CD14-positive monocyte (primary cell): ENCODE data around the gene EZH1. TPM values are rescaled to one million over a fixed set of nuclear protein-coding genes. Genes with fewer than 3 reads are reported as not detected.

Experiments used
- DNase-seq, 3 donors: peaks; one replicate each; pipeline ENCODE4 v3.0.0-alpha.2; 2011 to 2022
- H2AFZ ChIP-seq: 2 replicates; pipeline ENCODE4 v1.6.0; 2012; ENCODE audit warnings: mild to moderate bottlenecking, low read depth, low read length, inconsistent platforms; ENCODE audit not compliant: insufficient read depth, poor library complexity, severe bottlenecking
- H3K27ac ChIP-seq, 2 donors: 1 replicate in 1 of 2; 2 replicates in 1 of 2; pipeline ENCODE4 v1.5.1; 2012 to 2013; ENCODE audit warnings: low read length in 2 of 2, control low read depth in 1 of 2, inconsistent platforms in 1 of 2, low read depth in 1 of 2, mild to moderate bottlenecking in 1 of 2
- H3K27me3 ChIP-seq, 2 donors: one replicate each; pipeline versions ENCODE4 v1.6.0 to v1.6.1; 2011 to 2013; ENCODE audit warnings: low read length in 2 of 2; ENCODE audit not compliant: control insufficient read depth in 2 of 2, insufficient read depth in 2 of 2
- H3K36me3 ChIP-seq, 2 donors: replicated peaks in 1 of 2; 1 replicate in 1 of 2; 2 replicates in 1 of 2; pipeline versions ENCODE4 v1.5.1 to v1.6.1; 2012 to 2013; ENCODE audit warnings: low read length in 2 of 2, control low read depth in 1 of 2, inconsistent platforms in 1 of 2, mild to moderate bottlenecking in 1 of 2; ENCODE audit not compliant: insufficient read depth in 2 of 2, control insufficient read depth in 1 of 2
- H3K4me1 ChIP-seq, 2 donors: 1 replicate in 1 of 2; 2 replicates in 1 of 2; pipeline versions ENCODE4 v1.5.1 to v1.6.1; 2012 to 2013; ENCODE audit warnings: low read length in 2 of 2, control low read depth in 1 of 2, inconsistent platforms in 1 of 2, mild to moderate bottlenecking in 1 of 2, moderate library complexity in 1 of 2; ENCODE audit not compliant: insufficient read depth in 2 of 2, control insufficient read depth in 1 of 2
- H3K4me2 ChIP-seq: replicated peaks from 2 replicates; pipeline ENCODE3; 2012; ENCODE audit warnings: low read length, moderate library complexity, mild to moderate bottlenecking; ENCODE audit not compliant: poor library complexity, severe bottlenecking; ENCODE audit errors: extremely low read depth
- H3K4me3 ChIP-seq, 3 experiments: fragments of 200-600 bp in 1 of 3; sonication (generic) in 1 of 3; replicated peaks in 1 of 3; 1 replicate in 2 of 3; 2 replicates in 1 of 3; pipeline ENCODE4 v1.5.1; 2011 to 2013; ENCODE audit warnings: low read length in 3 of 3, mild to moderate bottlenecking in 3 of 3, control low read depth in 2 of 3, low read depth in 2 of 3, inconsistent platforms in 1 of 3, moderate library complexity in 1 of 3
- H3K79me2 ChIP-seq: 2 replicates; pipeline ENCODE4 v1.6.0; 2012; ENCODE audit warnings: mild to moderate bottlenecking, control low read depth, inconsistent platforms, low read length, moderate library complexity; ENCODE audit not compliant: insufficient read depth
- H3K9ac ChIP-seq: 2 replicates; pipeline ENCODE4 v1.6.0; 2017; ENCODE audit warnings: low read length, mild to moderate bottlenecking; ENCODE audit not compliant: insufficient read depth, poor library complexity, severe bottlenecking
- H3K9me3 ChIP-seq, 2 donors: replicated peaks in 1 of 2; 1 replicate in 1 of 2; 2 replicates in 1 of 2; pipeline versions ENCODE4 v1.5.1 to v1.6.1; 2012 to 2013; ENCODE audit warnings: low read length in 2 of 2, control low read depth in 1 of 2; ENCODE audit not compliant: control insufficient read depth in 1 of 2, insufficient read depth in 1 of 2
- H4K20me1 ChIP-seq: 2 replicates; pipeline ENCODE4 v1.6.0; 2012; ENCODE audit warnings: mild to moderate bottlenecking, low read length, control low read depth, moderate library complexity; ENCODE audit not compliant: insufficient read depth
- H3K27ac Mint-ChIP-seq, 7 donors: one replicate each; pipeline ENCODE4 v1.8.0; 2020; ENCODE audit warnings: mild to moderate bottlenecking in 7 of 7, mixed read lengths in 7 of 7, moderate library complexity in 6 of 7, inconsistent platforms in 2 of 7
- H3K27me3 Mint-ChIP-seq, 3 donors: one replicate each; pipeline ENCODE4 v1.8.0; 2021 to 2022; ENCODE audit warnings: low read depth in 3 of 3, mild to moderate bottlenecking in 3 of 3, mixed read lengths in 3 of 3, moderate library complexity in 3 of 3, inconsistent platforms in 1 of 3
- H3K36me3 Mint-ChIP-seq, 2 donors: one replicate each; pipeline ENCODE4 v1.8.0; 2020; ENCODE audit warnings: mixed read lengths in 2 of 2, inconsistent platforms in 1 of 2, mild to moderate bottlenecking in 1 of 2
- H3K4me1 Mint-ChIP-seq: one replicate; pipeline ENCODE4 v1.8.0; 2020; ENCODE audit warnings: mild to moderate bottlenecking, mixed read lengths
- H3K4me3 Mint-ChIP-seq, 2 donors: one replicate each; pipeline ENCODE4 v1.8.0; 2020; ENCODE audit warnings: mild to moderate bottlenecking in 2 of 2, mixed read lengths in 2 of 2, moderate library complexity in 1 of 2
- H3K9me3 Mint-ChIP-seq, 7 donors: one replicate each; pipeline ENCODE4 v1.8.0; 2020 to 2022; ENCODE audit warnings: mixed read lengths in 7 of 7, mild to moderate bottlenecking in 6 of 7, moderate library complexity in 6 of 7, inconsistent platforms in 2 of 7
- WGBS: methylation state at CpG from one replicate; pipeline ENCODE4 v1.1.5; 2013; ENCODE audit warnings: missing lambda C conversion rate; ENCODE audit not compliant: insufficient coverage; 5-methylcytosine and 5-hydroxymethylcytosine counted together
- intact Hi-C, 2 donors: fragments of 100-400 bp; cut with micrococcal nuclease; formaldehyde crosslinking; loops; one replicate each; pipeline versions ENCODE4 v1.15.0 to v1.15.1; 2023
- polyA plus RNA-seq, 3 donors: library from polyadenylated mRNA; depleted of rRNA in 1 of 3; unstranded in 2 of 3; stranded (reverse) in 1 of 3; fragments of 300-500 nt in 2 of 3; fragments of >200 nt in 1 of 3; fragmentation: Illumina TruSeq in 2 of 3; gene quantifications; 1 replicate in 2 of 3; 2 replicates in 1 of 3; pipeline ENCODE4 v1.2.3, GENCODE V29; 2012 to 2021
- TF ChIP-seq, protein P1 (sequence below): fragments of 200-600 bp; IDR thresholded peaks from one replicate; pipeline ENCODE4 v1.8.0; 2022; ENCODE audit warnings: antibody characterized with exemption, mild to moderate bottlenecking

EZH1 gene
- polyA plus RNA-seq, 3 donors = 12.3 to 169 (median 17.8) TPM

DNA sequence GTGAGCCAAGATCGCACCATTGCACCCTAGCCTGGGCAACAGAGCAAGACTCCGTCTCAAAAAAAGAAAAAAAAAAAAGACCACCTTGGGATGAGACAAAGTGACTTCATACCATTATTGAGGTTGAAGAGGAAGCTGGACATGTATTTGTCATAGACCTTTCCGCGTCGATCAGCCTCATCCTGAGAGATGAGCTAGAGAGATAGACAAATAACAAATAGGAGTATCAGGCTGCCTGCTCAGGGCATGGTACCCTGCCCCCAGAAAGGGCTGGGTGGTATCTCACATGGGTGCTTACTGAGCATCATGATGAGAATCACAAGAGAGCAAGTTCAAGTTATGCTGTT is 40.4 kb downstream of the EZH1 start:
- H3K9me3 Mint-ChIP-seq = no peaks in the 10 kb centered on the region
- intact Hi-C loops = no loop called here
- H3K9me3 ChIP-seq = no peaks in the 10 kb centered on the region
- peaks cover 0 to 2% (median 0%) of the 10 kb centered on the region in 3 donors for H3K27me3 Mint-ChIP-seq
- H3K27me3 ChIP-seq = no peaks in the 10 kb centered on the region
- DNase-seq = no peak
- peak overlapping the region in 1 of 7 donors; percentile 15 for H3K27ac Mint-ChIP-seq
- no peaks in the 10 kb centered on the region for H4K20me1 ChIP-seq
- H2AFZ ChIP-seq = no peak overlapping the region
- no peak overlapping the region for H3K4me3 ChIP-seq
- no peak overlapping the region for H3K27ac ChIP-seq
- peaks cover 88 to 97% of the 10 kb centered on the region in 2 donors for H3K36me3 ChIP-seq
- H3K4me2 ChIP-seq = no peak overlapping the region
- TF ChIP-seq, protein P1, sequence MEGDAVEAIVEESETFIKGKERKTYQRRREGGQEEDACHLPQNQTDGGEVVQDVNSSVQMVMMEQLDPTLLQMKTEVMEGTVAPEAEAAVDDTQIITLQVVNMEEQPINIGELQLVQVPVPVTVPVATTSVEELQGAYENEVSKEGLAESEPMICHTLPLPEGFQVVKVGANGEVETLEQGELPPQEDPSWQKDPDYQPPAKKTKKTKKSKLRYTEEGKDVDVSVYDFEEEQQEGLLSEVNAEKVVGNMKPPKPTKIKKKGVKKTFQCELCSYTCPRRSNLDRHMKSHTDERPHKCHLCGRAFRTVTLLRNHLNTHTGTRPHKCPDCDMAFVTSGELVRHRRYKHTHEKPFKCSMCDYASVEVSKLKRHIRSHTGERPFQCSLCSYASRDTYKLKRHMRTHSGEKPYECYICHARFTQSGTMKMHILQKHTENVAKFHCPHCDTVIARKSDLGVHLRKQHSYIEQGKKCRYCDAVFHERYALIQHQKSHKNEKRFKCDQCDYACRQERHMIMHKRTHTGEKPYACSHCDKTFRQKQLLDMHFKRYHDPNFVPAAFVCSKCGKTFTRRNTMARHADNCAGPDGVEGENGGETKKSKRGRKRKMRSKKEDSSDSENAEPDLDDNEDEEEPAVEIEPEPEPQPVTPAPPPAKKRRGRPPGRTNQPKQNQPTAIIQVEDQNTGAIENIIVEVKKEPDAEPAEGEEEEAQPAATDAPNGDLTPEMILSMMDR = no peak
- no peaks in the 10 kb centered on the region for H3K79me2 ChIP-seq
- peaks cover 88 to 99% of the 10 kb centered on the region in 2 donors for H3K36me3 Mint-ChIP-seq
- WGBS = 100% methylated on average over 3 of the region's 5 CpGs
- no peaks in the 10 kb centered on the region for H3K4me1 Mint-ChIP-seq
- no peak overlapping the region for H3K9ac ChIP-seq
- no peak overlapping the region for H3K4me3 Mint-ChIP-seq
- no peaks in the 10 kb centered on the region for H3K4me1 ChIP-seq

DNA sequence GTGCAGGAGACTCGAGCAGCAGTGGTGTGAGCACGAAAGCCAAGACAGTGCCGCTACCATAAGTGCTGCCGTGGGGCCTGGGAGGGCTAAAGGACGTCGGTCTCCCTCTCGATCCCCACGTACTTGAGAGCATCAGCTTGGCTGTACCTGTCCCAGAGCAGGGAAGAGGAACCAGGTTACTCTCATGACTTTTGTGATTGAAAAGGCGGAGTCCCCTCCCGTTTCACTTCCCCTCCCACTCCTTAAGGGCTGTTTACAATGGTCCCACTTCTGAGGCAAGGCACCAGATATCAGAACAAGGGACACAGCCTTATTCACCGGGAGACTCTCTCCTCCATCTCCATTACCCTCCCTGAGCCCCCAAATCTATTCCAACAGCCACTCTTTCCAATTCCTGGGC is 42.4 kb downstream of the EZH1 start:
- peaks cover 71 to 89% of the 10 kb centered on the region in 2 donors for H3K36me3 Mint-ChIP-seq
- WGBS = 94% methylated on average over 11 of the region's 11 CpGs
- Histone ChIP-seq H3K36me3 (peaks cover 69 to 87% of the 10 kb centered on the region in 2 donors), H3K4me3 (no peak overlapping the region), H3K9ac (no peak overlapping the region), H3K9me3 (no peaks in the 10 kb centered on the region), H3K4me1 (no peaks in the 10 kb centered on the region), H3K79me2 (no peaks in the 10 kb centered on the region), H2AFZ (no peak overlapping the region), H3K27ac (no peak overlapping the region), H3K27me3 (no peaks in the 10 kb centered on the region), H3K4me2 (no peak overlapping the region), H4K20me1 (no peaks in the 10 kb centered on the region)
- H3K4me3 Mint-ChIP-seq = no peak overlapping the region
- no peak overlapping the region for H3K27ac Mint-ChIP-seq
- TF ChIP-seq, protein P1 = no peak
- peaks cover 0 to 2% (median 0%) of the 10 kb centered on the region in 3 donors for H3K27me3 Mint-ChIP-seq
- H3K4me1 Mint-ChIP-seq = no peaks in the 10 kb centered on the region
- intact Hi-C loops = no loop called here
- no peak for DNase-seq
- H3K9me3 Mint-ChIP-seq = no peaks in the 10 kb centered on the region
